GM18508 (cell line): ENCODE measurements around the gene IL36G.

Experiments
- ATAC-seq: cut with Tn5 transposase; IDR thresholded peaks from one replicate; pipeline ENCODE4 v1.9.1; 2021; ENCODE audit warnings: moderate number of reproducible peaks; ENCODE audit not compliant: insufficient read depth, unreplicated experiment

IL36G gene

DNA sequence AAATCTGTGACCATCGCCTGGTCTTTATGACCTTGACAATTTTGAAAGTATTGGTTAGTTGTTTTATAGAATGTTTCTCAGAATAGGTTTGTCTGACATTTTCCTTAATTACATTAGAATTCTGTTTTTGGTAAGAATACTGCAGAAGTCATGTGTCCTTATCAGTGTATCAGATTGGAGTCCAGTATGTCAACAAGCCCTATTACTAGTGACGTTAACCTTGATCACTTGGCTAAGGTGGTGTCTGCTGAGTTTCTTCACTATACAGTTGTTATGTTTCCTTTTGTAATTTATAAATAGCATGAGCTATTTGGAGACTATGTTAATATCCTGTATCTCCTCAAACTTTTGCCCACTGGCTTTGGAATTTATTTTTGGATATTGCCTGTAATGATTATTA lies 10.8 kb upstream of the IL36G start:
- ATAC-seq: no peak

DNA sequence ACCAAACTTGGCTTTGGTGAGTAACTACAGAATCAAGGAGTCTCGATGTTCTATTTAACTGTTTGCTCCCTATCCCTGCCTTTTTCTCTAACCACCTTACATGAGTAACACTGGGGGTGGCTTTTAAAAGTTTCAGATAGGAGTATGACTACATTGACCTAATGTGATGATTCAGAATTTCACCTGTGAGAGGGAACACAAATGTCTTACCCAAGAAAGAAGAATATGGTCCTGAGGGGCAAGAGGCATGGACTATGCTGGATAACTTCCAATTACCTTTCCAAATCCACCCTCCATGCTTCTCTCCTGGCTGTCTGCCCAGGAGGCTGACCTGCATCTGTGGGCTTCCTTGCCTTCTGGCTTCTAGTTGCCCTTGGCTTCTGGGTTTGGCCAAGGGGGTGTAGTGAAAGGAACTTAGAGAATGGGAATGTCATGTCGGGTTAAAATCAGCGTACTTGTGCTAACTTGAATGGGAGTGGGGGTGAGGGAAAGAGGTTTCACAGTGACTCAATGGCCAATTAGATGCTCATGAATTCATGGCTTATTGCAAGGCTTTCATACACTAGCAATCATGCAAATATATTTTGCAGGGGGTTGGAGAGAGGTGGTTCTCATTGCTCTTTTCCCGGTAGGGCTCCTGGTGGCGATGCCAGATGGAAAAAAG lies 5.3 kb upstream of the IL36G start:
- no peak for ATAC-seq

DNA sequence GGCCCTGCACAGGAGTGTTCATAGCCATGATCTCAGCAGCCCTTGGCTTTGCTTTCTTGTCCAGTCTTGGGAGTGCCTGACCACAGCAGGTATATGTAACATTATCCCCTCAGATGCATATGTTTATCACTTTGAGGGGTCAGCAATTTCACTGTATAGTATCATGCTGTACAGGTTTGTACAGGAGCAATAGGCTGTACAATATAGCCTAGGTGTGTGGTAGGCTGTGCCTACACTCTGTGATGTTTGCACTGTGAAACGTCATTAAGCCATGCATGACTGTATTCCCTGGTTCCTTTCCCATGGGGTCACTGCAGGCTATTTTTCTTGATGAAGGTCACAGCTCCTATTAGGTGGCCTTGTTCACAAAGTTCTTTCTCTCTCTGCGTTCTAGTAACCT lies 4.7 kb upstream of the IL36G start:
- no peak for ATAC-seq

DNA sequence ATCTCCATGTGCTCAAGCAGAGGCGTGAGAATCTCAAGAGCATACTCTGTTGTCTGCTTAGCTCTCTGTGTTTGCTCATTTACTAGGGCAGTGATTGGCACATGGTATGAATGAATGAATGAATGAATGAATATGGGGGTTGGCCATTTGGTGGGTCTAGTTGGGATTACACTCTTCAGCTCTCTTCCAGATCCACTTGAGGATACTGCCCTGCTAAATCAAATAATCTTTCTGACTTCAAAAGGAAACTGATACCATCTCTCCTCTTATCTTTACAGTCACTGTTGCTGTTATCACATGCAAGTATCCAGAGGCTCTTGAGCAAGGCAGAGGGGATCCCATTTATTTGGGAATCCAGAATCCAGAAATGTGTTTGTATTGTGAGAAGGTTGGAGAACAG lies 1.9 kb downstream of the IL36G start:
- ATAC-seq: no peak

DNA sequence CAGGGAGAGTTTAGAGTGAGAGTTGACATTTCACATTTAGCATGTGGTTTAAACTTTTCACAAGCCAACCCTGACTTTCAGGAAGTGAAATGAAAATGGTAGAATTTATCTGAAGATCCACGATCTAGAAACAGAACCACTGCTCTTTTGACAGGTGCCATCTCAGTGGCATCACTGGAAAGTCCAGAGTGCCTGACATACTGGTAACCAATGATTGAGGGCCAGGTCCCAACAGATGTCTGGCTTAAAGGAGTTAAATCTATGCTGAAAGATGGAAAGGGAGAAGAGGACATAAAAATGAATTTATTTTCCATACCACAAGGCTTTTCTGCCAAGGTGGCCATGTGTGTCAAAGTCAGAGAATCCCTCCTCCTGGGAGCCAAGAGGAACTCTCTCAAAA lies 2.7 kb downstream of the IL36G start:
- no peak for ATAC-seq

DNA sequence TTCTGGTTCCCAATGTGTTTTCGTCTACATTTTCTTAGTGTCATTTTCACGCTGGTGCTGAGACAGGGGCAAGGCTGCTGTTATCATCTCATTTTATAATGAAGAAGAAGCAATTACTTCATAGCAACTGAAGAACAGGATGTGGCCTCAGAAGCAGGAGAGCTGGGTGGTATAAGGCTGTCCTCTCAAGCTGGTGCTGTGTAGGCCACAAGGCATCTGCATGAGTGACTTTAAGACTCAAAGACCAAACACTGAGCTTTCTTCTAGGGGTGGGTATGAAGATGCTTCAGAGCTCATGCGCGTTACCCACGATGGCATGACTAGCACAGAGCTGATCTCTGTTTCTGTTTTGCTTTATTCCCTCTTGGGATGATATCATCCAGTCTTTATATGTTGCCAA lies 7.3 kb downstream of the IL36G start:
- no peak for ATAC-seq

DNA sequence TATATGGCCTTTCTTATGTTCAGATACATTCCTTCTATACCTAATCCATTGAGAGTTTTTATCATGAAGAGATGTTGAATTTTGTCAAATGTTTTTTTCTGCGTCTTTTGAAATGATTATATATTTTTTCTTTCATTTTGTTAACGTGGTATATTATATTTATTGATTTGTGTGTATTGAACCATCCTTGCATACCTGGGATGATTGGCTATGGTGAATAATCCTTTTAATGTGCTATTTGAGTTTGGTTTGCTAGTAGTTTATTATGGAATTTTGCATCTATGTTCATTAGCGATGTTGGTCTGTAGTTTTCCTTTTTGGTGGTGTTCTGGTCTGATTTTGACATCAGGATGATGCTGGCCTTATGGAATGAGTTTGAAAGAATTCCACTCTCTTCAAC lies 11.8 kb downstream of the IL36G start:
- ATAC-seq: no peak

DNA sequence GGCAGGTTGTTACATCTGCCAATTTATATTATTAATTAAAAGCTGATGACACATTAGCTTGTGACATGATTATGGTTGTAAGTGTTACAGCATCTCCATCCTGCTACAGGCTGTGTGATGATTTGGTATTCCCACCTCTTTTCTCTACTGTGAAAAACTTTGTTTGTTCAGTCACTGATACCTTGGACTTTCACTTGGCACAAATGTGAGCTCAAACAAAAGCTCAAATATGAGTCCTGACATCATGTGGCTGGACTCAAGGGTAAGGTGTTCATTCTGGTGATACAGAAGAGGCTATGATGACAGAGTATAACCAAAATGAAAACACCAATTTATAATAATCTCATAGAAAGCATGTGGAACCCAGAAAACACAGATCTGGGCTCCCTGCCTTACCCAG lies 16.0 kb downstream of the IL36G start:
- ATAC-seq: no peak

DNA sequence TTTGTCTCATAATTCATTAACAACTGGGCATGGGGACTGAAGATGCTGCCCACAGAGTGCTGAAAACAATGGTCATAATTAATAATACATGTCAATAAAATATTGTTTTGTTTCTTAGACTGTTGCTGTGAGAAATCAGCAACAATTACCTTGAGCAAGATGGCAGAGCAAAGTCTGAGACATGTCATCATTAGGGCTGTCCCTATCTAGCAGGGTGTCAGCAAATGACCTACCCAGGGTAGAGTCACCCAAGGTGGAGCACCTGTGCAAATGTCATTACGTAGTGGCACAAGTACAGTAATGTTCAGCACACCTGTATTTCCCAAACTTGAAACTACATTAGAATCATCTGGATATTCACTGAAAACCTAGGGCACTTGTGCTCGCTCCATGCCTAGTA lies 16.8 kb downstream of the IL36G start:
- ATAC-seq: no peak

DNA sequence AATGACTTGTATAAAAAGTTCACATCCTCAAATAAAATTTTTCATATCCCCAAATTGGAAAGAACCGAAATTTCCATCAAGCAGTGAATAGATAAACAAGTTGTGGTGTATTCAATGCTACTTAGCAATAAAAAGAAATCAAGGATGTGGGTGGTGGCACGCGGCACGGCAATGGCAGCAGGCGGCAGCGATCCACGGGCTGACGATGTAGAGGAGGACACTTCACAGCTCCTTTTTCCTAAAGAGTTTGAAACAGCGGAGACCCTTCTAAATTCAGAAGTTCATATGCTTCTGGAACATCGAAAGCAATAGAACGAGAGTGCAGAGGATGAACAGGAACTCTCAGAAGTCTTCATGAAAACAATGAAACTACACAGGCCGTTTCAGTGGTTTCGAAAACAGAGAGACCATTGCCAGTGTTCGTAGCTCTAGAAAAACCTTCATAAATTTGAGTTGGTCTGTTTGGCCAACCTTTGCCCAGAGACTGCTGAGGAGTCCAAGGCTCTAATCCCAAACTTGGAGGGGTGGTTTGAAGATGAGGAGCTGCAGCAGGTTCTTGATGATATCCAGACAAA lies 17.6 kb downstream of the IL36G start:
- no peak for ATAC-seq

DNA sequence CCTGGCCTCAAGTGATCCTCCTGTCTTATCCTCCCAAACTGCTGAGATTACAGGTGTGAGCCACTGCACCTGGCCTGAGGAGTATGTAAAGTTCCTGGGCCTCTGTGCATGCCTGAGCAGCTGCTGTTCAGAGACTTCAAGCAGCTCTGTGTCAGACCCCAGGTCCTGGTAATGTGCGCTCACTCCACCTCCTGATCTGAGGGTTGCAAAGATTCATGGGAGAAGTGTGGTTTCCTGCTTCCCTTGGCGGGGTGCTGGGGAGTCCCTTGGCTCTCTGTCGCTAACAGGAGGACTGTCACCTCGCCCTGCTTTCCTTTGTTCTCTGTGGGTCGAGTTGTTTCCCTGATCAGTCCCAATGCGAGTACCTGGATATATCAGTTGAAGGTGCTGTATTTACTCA lies 18.8 kb downstream of the IL36G start:
- no peak for ATAC-seq

DNA sequence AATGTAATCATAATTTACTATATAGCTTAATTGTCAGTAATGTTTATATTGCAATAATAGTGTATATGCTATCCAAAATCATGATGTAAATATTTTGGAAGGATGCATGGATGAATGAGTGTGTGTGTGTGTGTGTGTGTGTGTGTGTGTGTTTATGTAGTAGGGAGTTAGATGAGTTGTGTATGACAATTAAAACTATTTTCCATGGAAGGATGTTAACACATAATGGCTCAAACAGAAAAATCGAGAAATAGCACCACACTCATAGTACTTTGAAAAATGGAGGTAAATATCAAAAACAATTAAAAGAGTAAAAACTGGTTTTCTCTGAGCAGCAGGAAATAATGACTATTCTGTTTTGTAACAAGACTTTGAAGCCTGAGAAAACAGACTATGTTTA lies 19.3 kb downstream of the IL36G start:
- no peak for ATAC-seq

DNA sequence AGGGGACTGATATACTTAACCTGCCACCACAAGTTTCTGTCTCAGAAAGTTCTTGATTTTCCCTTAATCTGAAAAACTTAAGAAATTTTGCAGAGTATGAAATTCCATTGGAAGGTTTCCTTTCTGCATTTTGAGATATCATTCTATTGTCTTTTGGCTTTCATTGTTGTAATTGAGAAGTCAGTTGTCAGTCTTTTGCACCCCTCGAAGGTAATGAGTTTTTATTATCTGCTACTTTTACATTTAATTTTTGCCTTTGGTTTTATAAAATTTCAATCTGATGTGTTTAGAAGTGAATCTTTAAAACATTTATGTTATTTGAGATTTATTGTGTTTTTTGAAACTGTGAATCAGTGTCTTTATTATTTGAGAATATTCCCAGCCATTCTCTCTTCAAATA lies 22.6 kb downstream of the IL36G start:
- no peak for ATAC-seq

DNA sequence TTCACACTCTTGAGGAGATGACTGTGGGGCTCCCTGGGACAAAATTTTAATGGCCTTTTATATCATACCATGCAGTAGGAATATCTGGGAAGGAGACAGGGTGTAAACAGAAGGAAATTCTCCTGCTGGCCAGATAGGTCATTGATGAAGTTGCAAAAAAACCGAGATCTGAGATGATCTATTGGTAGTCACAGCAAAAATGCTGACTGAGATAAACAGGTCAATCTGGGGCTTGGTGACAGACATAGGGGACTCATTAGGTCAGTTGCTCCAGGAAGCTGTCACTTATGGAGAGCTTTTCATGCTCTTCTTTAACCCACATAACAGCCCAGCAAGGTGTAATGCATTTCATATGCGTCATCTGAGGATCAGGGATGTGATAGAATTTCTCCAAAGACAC lies 24.9 kb downstream of the IL36G start:
- no peak for ATAC-seq

DNA sequence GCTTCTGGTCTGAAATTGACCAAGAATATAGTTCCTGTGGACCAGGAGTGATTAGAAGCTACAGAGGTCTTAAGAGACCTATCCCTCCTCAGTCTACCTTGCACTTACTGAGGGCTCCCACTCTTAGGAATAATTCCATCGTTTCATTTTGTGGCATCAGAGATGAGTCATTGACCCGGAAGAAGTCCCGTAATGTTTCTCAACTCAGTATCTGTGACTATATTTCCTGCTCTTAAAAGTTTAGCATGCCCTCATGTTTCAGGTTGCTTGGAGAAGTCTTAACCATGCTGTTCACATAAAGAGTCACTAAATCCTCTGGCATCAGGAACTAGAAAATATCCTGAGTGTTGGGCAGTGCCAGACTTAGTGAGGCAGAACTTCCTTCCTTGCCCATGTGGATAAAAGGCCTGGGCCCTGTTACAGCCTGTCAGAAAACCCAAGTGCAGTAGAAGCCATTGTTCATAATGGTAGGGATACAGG lies 27.3 kb downstream of the IL36G start, which contains the start of gene IL36A:
IL36A (plus strand) TSS at position 430 of the 480 bp plus-strand sequence. CDS start 413 bp downstream, outside the sequence.
- no peak for ATAC-seq

DNA sequence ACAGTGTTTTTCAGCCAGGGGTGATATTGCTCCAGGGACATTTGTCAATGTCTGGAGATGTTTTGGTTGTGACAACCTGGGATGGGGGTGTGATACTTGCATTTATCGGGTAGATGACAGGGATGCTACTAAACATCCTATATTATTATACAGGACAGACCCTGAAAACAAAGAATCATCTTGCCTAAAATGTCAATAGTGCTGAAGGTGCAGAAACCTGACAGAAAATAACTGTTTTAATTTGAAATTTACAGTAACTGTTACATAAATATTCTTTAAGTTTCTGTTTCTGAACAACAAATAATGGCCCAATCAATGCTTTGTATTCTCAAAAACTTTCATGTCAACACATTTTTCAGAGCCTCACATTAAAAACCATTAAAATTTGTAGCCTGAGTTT lies 29.4 kb downstream of the IL36G start:
- ATAC-seq: no peak

DNA sequence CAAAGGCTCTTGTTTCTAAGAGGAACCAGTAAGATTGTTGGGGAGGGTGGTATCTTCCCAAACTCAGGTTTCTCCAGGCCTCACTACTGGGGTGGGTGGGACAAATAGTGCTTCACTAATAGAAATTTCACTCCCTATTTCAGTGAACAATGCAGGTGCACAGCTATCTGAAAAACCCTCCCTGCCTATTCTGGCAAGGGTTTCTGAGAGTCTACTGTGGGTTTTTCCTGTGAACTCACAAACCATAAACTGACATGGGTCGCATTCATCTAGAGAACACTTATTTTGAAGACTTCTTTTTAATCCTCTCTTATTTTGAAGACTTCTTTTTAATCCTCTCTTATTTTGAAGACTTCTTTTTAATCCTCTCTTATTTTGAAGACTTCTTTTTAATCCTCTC lies 31.8 kb downstream of the IL36G start:
- no peak for ATAC-seq

DNA sequence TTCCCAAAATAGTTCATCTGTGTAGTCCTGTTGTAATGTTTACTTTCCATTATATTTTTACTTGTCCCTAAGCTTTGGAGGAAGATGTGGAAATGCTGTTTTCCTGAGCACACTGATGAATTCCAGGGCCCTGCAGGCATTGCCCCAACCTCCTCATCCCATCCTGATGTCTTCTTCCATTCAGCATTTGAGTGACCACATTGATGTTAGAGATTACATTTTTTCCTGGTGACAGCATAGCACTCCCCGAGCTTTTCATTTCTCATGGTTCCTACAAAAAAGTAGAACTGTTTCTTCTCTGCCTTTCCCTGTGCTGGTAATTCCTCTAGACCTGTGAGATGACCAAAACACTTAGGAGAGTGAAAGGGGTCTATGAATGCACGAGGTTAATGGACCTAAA lies 32.3 kb downstream of the IL36G start:
- no peak for ATAC-seq

DNA sequence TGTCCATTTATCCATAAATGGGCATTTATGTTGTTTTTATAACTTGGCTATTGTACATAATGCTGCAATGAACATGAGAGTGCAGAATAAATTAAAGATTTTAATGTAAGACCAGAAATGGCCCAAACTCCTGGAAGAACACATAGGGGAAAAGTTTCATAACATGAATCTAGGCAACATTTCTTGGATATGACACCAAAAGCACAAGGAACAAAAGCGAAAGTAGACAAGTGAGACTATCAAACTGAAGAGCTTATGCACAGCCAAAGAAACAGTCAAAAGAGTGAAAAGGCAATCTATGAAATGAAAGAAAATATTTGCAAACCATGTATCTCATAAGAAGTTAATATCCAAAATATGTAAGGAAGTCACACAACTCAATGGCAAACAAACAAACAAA lies 33.3 kb downstream of the IL36G start:
- no peak for ATAC-seq

DNA sequence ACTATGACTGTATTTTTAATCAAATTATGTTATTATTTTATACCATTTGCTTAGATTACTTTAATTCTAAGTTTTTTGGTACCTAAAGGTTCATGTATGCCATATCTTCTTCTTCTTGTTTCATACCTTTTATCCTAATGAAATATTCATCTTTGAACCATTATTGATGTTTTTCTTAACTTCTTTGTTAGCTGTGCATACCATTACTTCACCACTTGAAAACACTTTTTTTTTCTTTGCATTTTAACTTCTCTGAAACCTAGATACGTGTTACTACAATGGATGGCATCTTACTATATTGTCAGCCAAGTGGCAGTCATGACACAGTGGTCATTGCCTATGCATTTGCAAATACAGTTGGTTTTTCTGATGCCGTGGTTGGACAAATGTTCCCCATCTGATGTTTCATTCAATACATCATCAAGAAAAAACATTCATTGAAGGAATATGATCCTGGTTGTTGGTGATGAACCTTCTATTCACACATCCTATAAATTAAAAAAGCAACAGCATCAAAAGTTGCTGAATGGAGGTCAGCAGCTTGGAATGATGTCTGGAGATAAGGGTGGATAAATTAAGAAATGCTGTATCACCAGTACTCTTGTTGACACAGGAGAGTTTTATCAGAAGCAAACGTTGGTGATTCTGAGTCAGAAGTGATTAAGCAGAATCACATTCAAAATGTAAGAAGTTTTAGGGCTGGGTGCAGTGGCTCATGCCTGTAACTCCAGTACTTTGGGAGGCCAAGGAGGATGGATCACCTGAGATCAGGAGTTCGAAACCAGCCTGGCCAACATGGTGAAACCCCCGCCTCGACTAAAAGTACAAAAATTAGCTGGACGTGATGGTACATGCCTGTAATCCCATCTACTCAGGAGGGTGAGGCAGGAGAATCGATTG lies 34.9 kb downstream of the IL36G start:
- ATAC-seq: no peak

DNA sequence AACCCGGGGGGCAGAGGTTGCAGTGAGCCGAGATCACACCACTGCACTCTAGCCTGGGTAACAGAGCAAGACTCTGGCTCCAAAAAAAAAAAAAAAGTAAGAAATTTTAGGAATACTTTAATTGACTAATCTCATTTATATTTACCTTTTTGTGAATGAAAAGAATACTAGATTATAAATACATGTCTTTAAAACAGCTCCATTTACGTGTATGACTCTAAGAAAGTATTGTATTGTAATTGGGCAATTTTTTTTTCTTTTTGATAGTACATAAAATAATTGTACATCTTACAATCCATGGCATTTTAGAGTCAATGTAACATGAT lies 35.5 kb downstream of the IL36G start:
- ATAC-seq: no peak
